H1 (cell line): Measurements from ENCODE around the gene CAMSAP1.

Source experiments
- BRCA1 ChIP-seq: IDR thresholded peaks from 2 replicates; pipeline ENCODE4 v1.6.1; 2012; ENCODE audit warnings: low read depth, low read length, improper control_type of control experiment
- CBX5 ChIP-seq: fragments of 300-800, 300-1000 bp; sonication (generic); IDR thresholded peaks from 2 replicates; pipeline ENCODE4 v1.7.1; 2016; ENCODE audit warnings: antibody characterized with exemption, low read length, low read depth
- CTCF ChIP-seq, 3 experiments: IDR thresholded peaks; 1 replicate in 2 of 3; 2 replicates in 1 of 3; pipeline versions ENCODE4 v1.5.1 to v1.6.1; 2011; ENCODE audit warnings: low read length in 3 of 3, mild to moderate bottlenecking in 3 of 3, inconsistent platforms in 2 of 3, low read depth in 1 of 3, moderate library complexity in 1 of 3; ENCODE audit not compliant: insufficient read depth in 1 of 3; ENCODE audit errors: control extremely low read depth in 1 of 3
- EGR1 ChIP-seq: IDR thresholded peaks from 2 replicates; pipeline ENCODE4 v1.6.1; 2011; ENCODE audit warnings: low read depth, low read length, borderline replicate concordance
- EP300 ChIP-seq, 2 experiments: IDR thresholded peaks; 1 replicate in 1 of 2; 2 replicates in 1 of 2; pipeline ENCODE4 v1.6.1; 2011 to 2012; ENCODE audit warnings: low read depth in 2 of 2, low read length in 2 of 2, mild to moderate bottlenecking in 2 of 2, borderline replicate concordance in 1 of 2, inconsistent platforms in 1 of 2, moderate library complexity in 1 of 2
- POLR2A ChIP-seq, 2 experiments: IDR thresholded peaks; 1 replicate in 1 of 2; 2 replicates in 1 of 2; pipeline ENCODE4 v1.6.1; 2011; ENCODE audit warnings: low read depth in 2 of 2, low read length in 2 of 2, mild to moderate bottlenecking in 2 of 2; ENCODE audit errors: control extremely low read depth in 1 of 2
- RAD21 ChIP-seq, 2 experiments: IDR thresholded peaks in 1 of 2; conservative IDR thresholded peaks in 1 of 2; 2 replicates each; pipeline ENCODE4 v1.6.1; 2011; ENCODE audit warnings: low read depth in 2 of 2, low read length in 2 of 2, improper control_type of control experiment in 1 of 2, inconsistent platforms in 1 of 2, mild to moderate bottlenecking in 1 of 2, moderate library complexity in 1 of 2
- RNF2 ChIP-seq: fragments of 200-900, 300-1000 bp; sonication (generic); IDR thresholded peaks from 2 replicates; pipeline ENCODE4 v1.7.1; 2016; ENCODE audit warnings: borderline replicate concordance, low read depth, mild to moderate bottlenecking, antibody characterized with exemption, low read length; ENCODE audit not compliant: poor library complexity, severe bottlenecking; ENCODE audit errors: missing control alignments
- SP1 ChIP-seq: IDR thresholded peaks from 2 replicates; pipeline ENCODE4 v1.6.1; 2011; ENCODE audit warnings: low read depth, low read length
- TAF1 ChIP-seq: IDR thresholded peaks from 2 replicates; pipeline ENCODE4 v1.6.1; 2011; ENCODE audit warnings: mild to moderate bottlenecking, low read depth, low read length

- TF ChIP-seq CBX5 (no peak), RAD21 (IDR thresholded peaks at IDR 0.05 in 1 of 2, conservative IDR thresholded peaks at IDR 0.05 in 1 of 2; ENCODE audit: low read depth in 2 of 2, low read length in 2 of 2) (no peak), EP300 (IDR thresholded peaks at IDR 0.05; ENCODE audit: borderline replicate concordance in 1 of 2, low read depth in 2 of 2, low read length in 2 of 2) (no peak), CTCF (IDR thresholded peaks at IDR 0.05; ENCODE audit: control extremely low read depth in 1 of 3, insufficient read depth in 1 of 3, low read depth in 1 of 3, low read length in 3 of 3) (no peak), RNF2 (no peak), BRCA1 (no peak), EGR1 (no peak), SP1 (no peak), TAF1 (no peak), POLR2A (IDR thresholded peaks at IDR 0.05; ENCODE audit: control extremely low read depth in 1 of 2, low read depth in 2 of 2, low read length in 2 of 2) (no peak)
Measured at GRCh38 chr9:135774239-135774747, 133.1 kb downstream of the CAMSAP1 start.
